ENCODE data around the gene LRRC34.

GRCh38 chr3:169790687-169791429, 21.8 kb downstream of the LRRC34 start:
- TF ChIP-seq CTCF (IDR thresholded peaks at IDR 0.05) (no peak), POLR2A (IDR thresholded peaks at IDR 0.05) (no peak)

All from transverse colon (tissue), 3 donors.